Right lobe of liver (tissue), 6 donors: Measurements from ENCODE around the gene ZNF584. TPM values are rescaled to one million over a fixed set of nuclear protein-coding genes. Genes with fewer than 3 reads are reported as not detected.

Experiments
- ATAC-seq, 4 donors: fragments of 200-7000 bp; cut with Tn5 transposase; one replicate each; pipeline ENCODE4 v1.9.1; 2020; ENCODE audit warnings: mild to moderate bottlenecking in 4 of 4, moderate library complexity in 4 of 4
- DNase-seq, 3 donors: peaks; one replicate each; pipeline ENCODE4 v3.0.0-alpha.2; 2020
- H3K27ac ChIP-seq, 3 donors: fragments of 200-600 bp; one replicate each; pipeline ENCODE4 v1.8.0; 2022
- H3K27me3 ChIP-seq, 2 donors: fragments of 200-600 bp; one replicate each; pipeline ENCODE4 v1.8.0; 2022
- H3K36me3 ChIP-seq, 4 donors: fragments of 200-600 bp; sonication (generic) in 1 of 4; one replicate each; pipeline versions ENCODE4 v1.5.1 to v1.8.0; 2017 to 2022; ENCODE audit warnings: control low read depth in 1 of 4
- H3K4me1 ChIP-seq, 4 donors: fragments of 200-600 bp; sonication (generic) in 1 of 4; one replicate each; pipeline versions ENCODE4 v1.5.1 to v1.8.0; 2017 to 2022; ENCODE audit warnings: control low read depth in 1 of 4
- H3K4me3 ChIP-seq, 3 donors: fragments of 200-600 bp; one replicate each; pipeline ENCODE4 v1.8.0; 2022
- H3K9me3 ChIP-seq, 4 donors: fragments of 200-600 bp; sonication (generic) in 1 of 4; one replicate each; pipeline versions ENCODE4 v1.5.1 to v1.8.0; 2017 to 2022; ENCODE audit warnings: control low read depth in 1 of 4
- CTCF ChIP-seq, 4 donors: fragments of 200-600 bp in 3 of 4; fragments of 450-650 bp in 1 of 4; IDR thresholded peaks; one replicate each; pipeline versions ENCODE4 v1.5.1 to v1.8.0; 2016 to 2022; ENCODE audit warnings: antibody characterized with exemption in 4 of 4, mild to moderate bottlenecking in 2 of 4
- POLR2A ChIP-seq: fragments of 450-650 bp; IDR thresholded peaks from one replicate; pipeline ENCODE4 v1.6.1; 2017; ENCODE audit warnings: antibody characterized with exemption, mild to moderate bottlenecking
- WGBS: methylation state at CpG from one replicate; pipeline ENCODE4 v1.1.6; 2018; ENCODE audit warnings: low coverage, low lambda C conversion rate; ENCODE audit not compliant: insufficient coverage; ENCODE audit errors: missing lambda C conversion rate; 5-methylcytosine and 5-hydroxymethylcytosine counted together
- intact Hi-C, 2 donors: fragments of 100-400 bp; cut with DNase I; formaldehyde crosslinking; loops; one replicate each; pipeline versions ENCODE4 v1.11.2 to v1.14.1; 2022
- total RNA-seq, 6 experiments: library from RNA; depleted of rRNA in 2 of 6; stranded (reverse); fragments of >200 nt in 2 of 6; fragmentation: NEBNext Ultra II Directional in 3 of 6; extraction: Animal tissue kit (Norgen Biotek cat#: 25700) in 3 of 6; gene quantifications; one replicate each; pipeline versions ENCODE4 v1.1.0 to v1.2.4, GENCODE V29; 2016 to 2023
- donor health status: DM: no; HTN: yes; CAD: no.
- donor health status: DM: no; HTN: no; CAD: no.
- donor health status: DM: no; HTN: no; CAD: no.
- donor health status: DM: no; HTN: yes; CAD: no.
- donor health status: DM: no; HTN: yes; CAD: no.

ZNF584 gene
- total RNA-seq, 6 experiments from 2014 or later: 5.6 to 12.1 (median 6.6) TPM

DNA sequence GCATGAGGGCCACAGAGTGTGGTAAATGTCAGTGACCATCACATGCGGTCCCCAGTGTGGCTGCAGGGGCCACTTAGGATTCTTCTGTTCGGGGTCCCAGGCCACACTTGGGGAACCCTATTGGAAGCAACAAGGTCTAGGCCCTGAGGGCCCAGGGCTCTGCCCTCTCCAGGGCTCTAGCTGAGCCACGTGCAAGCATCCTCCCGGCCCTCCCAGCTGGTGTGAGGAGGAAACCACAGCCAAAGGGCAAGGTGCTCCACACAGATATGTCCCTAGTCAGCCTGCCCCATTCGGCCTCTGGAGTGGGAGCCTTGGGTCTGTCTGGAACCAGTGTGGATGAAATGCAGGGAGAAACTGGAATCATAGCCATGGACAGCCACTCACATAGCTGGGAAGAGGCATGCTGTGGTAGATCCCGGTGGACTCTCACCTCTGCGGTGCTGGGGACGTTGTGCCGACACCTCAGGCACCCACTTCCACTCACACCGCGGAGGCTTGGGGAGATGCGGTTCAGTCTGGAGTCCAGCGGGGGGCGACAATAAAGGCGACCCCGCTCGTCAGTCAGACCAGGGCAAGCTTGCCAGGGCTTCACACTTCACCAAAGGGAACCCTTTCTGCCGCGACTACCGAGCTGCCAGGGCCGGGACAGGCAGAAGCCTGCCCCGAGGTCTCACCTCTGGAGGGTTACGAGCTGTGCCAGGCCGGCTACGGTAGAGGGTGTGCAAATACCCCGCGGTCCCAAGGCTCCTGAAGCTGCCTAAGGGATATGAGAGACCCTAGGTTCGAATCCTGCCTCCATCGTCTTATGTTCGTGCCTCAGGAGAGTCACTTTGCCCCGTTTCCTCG lies 41.6 kb upstream of the ZNF584 start:
- Histone ChIP-seq H3K27me3 (no peaks in the 10 kb centered on the region), H3K9me3 (no peaks in the 10 kb centered on the region), H3K27ac (no peak overlapping the region), H3K4me3 (no peak overlapping the region), H3K36me3 (no peaks in the 10 kb centered on the region), H3K4me1 (no peaks in the 10 kb centered on the region)
- WGBS: 93% methylated on average over 3 of the region's 32 CpGs
- intact Hi-C loops: no loop called here
- ATAC-seq: no peak
- DNase-seq: peak in 1 of 3 donors; percentile 15
- TF ChIP-seq CTCF (IDR thresholded peaks at IDR 0.05) (no peak), POLR2A (no peak)

- peak in 1 of 3 donors; percentile 12 for DNase-seq
- H3K27ac ChIP-seq: no peak overlapping the region
- intact Hi-C loops: no loop called here
- no peaks in the 10 kb centered on the region for H3K9me3 ChIP-seq
- H3K27me3 ChIP-seq: no peaks in the 10 kb centered on the region
- no peaks in the 10 kb centered on the region for H3K36me3 ChIP-seq
- H3K4me3 ChIP-seq: no peak overlapping the region
- no peak for ATAC-seq
- no CpG with 5 or more reads among the region's 106 CpGs for WGBS
- H3K4me1 ChIP-seq: peaks cover 0 to 7% (median 3%) of the 10 kb centered on the region in 4 donors
- TF ChIP-seq POLR2A (no peak), CTCF (IDR thresholded peaks at IDR 0.05) (no peak)
Measured at GRCh38 chr19:58367698-58368454, 40.6 kb upstream of the ZNF584 start.

DNA sequence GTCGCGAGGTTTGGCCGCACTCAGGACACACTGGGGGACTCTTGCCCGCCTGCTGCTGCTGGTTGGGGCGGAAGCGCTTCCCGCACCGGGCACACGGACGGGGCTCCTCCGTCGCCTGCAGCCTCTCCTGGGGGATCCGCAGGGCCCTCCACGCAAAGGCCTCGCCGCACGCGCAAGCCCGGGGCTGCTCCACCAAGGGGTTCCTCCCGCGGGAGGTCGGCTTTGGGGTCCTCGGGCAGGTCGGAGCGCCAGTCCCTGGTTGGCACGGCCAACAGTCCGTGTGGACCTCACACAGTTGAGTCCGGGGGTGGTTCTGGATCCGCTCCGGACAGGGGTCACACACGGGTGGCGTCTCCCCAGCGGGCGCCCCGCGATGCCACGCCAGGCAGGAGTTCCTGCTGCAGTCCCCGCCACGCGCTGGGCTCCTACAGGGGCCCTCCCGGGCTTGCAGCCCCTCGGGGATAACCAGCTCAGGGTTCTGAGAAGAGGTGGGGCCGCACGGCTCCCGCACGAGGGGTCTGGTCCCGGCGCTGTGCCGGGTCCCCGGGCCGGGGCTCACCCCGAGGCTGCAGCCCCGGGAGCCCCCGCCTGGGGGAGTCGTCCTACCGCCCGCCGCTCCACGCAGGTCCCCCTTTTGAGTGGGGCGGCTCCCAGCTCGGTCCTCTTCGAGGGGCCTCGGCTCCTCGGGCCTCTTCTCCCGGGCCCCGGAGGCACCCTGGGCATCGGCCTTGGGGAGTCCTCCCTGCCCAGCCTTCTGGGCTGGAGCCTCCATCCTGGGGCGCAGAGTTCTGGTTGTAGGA lies 39.7 kb upstream of the ZNF584 start:
- TF ChIP-seq POLR2A (no peak), CTCF (IDR thresholded peaks at IDR 0.05) (no peak)
- DNase-seq (peak in 2 of 3 donors; percentile 17 to 28), ATAC-seq (no peak)
- H3K9me3 ChIP-seq: no peaks in the 10 kb centered on the region
- no peak overlapping the region for H3K27ac ChIP-seq
- intact Hi-C loops: no loop called here
- H3K4me3 ChIP-seq: no peak overlapping the region
- no peaks in the 10 kb centered on the region for H3K36me3 ChIP-seq
- H3K4me1 ChIP-seq: peaks cover 0 to 16% (median 4%) of the 10 kb centered on the region in 4 donors
- 92% methylated on average over 6 of the region's 68 CpGs for WGBS
- H3K27me3 ChIP-seq: no peaks in the 10 kb centered on the region

DNA sequence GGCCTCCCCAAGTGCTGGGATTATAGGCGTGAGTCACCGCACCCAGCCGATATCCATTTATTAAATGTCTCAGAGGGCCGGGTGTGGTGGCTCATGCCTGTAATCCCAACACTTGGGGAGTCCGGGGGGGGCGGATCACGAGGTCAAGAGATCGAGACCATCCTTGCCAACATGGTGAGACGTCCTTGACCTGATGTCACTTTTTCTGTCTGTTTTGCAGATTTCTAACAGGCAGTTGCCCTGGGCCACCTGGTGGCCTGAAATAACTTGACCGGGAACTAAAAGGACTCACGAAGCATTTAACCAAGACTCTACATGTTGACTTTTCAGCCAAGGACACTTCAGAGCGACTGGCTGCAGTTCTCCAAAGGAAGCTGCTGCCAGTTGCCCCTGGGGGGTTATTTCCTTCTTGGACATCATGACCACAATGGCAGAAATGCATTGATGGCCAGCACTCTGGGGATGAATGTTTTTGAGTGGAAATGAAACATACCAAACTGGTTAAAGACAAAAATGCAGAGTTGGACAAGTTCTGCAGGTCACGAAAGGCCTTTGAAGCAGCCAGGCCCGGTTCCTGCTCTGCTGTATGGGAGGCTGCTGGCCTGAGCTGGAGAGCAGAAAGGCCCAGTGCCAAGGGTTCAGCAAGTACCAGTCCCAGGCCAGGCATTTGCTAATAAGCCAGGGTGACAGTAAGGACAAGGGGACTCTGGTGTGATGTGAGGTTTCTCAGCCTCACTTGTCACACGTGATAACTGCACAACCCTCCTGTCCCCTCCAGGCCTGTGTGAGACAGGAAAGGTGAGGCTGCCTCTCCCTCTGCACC lies 35.9 kb upstream of the ZNF584 start:
- Histone ChIP-seq H3K36me3 (no peaks in the 10 kb centered on the region), H3K4me1 (peaks cover 0 to 16% (median 4%) of the 10 kb centered on the region in 4 donors), H3K9me3 (no peaks in the 10 kb centered on the region), H3K27ac (peak overlapping the region in 1 of 3 donors; percentile 36), H3K4me3 (no peak overlapping the region), H3K27me3 (no peaks in the 10 kb centered on the region)
- intact Hi-C loops: no loop called here
- TF ChIP-seq CTCF (IDR thresholded peaks at IDR 0.05) (peak; percentile 17 to 38 (median 28)), POLR2A (no peak)
- 60% methylated on average over 6 of the region's 15 CpGs for WGBS
- ATAC-seq (peak; percentile 66 to 96 (median 83)), DNase-seq (peak in 2 of 3 donors; percentile 35 to 78)
